ENCODE measurements around the gene DHCR24. TPM values are rescaled to one million over a fixed set of nuclear protein-coding genes. Genes with fewer than 3 reads are reported as not detected.

Gene DHCR24
- total and polyA plus RNA-seq, 2 experiments from 2014 or later, result 124 to 453 TPM

GRCh38 chr1:54853793-54854370 lies 33.1 kb downstream of the DHCR24 start (continued):
- TF ChIP-seq REST (IDR thresholded peaks at IDR 0.05; ENCODE audit: unreplicated experiment), result no peak
- TF ChIP-seq ZNF331 (CRISPR knock-in tag; IDR thresholded peaks at IDR 0.05; ENCODE audit: low read depth), result no peak
- no peak for TF ChIP-seq STAT1 (IDR thresholded peaks at IDR 0.05; ENCODE audit: unreplicated experiment)
- TF ChIP-seq, protein P1, sequence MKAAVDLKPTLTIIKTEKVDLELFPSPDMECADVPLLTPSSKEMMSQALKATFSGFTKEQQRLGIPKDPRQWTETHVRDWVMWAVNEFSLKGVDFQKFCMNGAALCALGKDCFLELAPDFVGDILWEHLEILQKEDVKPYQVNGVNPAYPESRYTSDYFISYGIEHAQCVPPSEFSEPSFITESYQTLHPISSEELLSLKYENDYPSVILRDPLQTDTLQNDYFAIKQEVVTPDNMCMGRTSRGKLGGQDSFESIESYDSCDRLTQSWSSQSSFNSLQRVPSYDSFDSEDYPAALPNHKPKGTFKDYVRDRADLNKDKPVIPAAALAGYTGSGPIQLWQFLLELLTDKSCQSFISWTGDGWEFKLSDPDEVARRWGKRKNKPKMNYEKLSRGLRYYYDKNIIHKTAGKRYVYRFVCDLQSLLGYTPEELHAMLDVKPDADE (IDR thresholded peaks at IDR 0.05), result no peak
- TF ChIP-seq, protein P2, sequence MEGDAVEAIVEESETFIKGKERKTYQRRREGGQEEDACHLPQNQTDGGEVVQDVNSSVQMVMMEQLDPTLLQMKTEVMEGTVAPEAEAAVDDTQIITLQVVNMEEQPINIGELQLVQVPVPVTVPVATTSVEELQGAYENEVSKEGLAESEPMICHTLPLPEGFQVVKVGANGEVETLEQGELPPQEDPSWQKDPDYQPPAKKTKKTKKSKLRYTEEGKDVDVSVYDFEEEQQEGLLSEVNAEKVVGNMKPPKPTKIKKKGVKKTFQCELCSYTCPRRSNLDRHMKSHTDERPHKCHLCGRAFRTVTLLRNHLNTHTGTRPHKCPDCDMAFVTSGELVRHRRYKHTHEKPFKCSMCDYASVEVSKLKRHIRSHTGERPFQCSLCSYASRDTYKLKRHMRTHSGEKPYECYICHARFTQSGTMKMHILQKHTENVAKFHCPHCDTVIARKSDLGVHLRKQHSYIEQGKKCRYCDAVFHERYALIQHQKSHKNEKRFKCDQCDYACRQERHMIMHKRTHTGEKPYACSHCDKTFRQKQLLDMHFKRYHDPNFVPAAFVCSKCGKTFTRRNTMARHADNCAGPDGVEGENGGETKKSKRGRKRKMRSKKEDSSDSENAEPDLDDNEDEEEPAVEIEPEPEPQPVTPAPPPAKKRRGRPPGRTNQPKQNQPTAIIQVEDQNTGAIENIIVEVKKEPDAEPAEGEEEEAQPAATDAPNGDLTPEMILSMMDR (conservative IDR thresholded peaks at IDR 0.05; ENCODE audit: low read depth in 2 of 2), result no peak

DNA sequence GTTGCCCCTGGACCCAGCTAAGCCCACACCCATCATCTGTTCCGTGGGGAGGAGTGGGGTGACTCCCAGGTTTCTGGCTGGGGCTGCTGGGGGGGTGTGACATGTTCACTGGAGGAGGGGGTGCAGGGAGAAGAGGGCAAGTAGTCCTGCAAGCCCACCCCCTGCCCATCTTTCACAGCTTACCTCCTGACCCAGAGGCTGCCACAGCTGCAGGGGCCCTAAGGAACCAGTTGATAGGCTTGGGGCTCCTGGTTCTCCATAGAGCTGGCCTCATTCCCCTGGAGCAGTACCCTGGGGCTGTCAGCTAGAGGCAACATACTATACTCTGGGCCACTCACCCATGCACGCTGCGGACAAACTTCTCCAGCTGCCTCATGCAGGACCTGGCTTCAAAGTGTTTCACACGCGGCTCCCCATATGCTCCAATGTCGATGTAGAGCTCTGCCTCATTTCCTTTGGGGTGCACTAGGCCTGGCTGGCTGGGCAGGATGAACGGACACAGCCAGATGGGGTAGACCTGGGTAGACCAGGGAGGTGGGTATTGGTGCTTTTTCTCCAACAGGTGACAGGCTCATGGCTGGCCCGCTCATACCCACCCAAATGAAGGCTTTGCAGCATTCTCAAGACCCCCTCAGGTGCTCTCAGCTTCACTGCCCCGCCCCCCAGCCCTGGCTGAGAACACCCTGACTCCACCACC lies 33.8 kb downstream of the DHCR24 start:
- Mint-ChIP-seq H3K9me3 (no peaks in the 10 kb centered on the region; the same call in 2 of the 3 replicates), H3K27me3 (ENCODE audit: insufficient read depth, low read depth, poor library complexity) (peaks cover 7% of the 10 kb centered on the region), H3K27ac (no peak overlapping the region; the same call in 1 of the 2 replicates), H3K4me1 (peaks cover 1% of the 10 kb centered on the region; the same call in 1 of the 3 replicates), H3K4me3 (no peak overlapping the region), H3K36me3 (ENCODE audit: low read depth) (peaks cover 97% of the 10 kb centered on the region)
- TF ChIP-seq CREB1 (CRISPR knock-in tag; IDR thresholded peaks at IDR 0.05; ENCODE audit: low read depth) (no peak), STAT1 (IDR thresholded peaks at IDR 0.05; ENCODE audit: unreplicated experiment) (no peak), REST (IDR thresholded peaks at IDR 0.05; ENCODE audit: unreplicated experiment) (no peak), EZH2 (IDR thresholded peaks at IDR 0.05; ENCODE audit: low read depth, unreplicated experiment) (no peak), POLR2AphosphoS5 (IDR thresholded peaks at IDR 0.05; ENCODE audit: low read depth) (no peak), NANOG (IDR thresholded peaks at IDR 0.05; ENCODE audit: borderline replicate concordance) (no peak)
- Histone ChIP-seq H3K36me3 (ENCODE audit: insufficient read depth) (peaks cover 71% of the 10 kb centered on the region), H4K20me1 (replicated peaks; ENCODE audit: insufficient read depth) (peaks cover 46% of the 10 kb centered on the region), H3K79me2 (replicated peaks; ENCODE audit: insufficient read depth) (no peaks in the 10 kb centered on the region), H3F3A (replicated peaks; ENCODE audit: low read depth) (peaks cover 42% of the 10 kb centered on the region; the same call in 1 of the 2 replicates), H2AFZ (no peak overlapping the region), H3K4me2 (no peak overlapping the region), H3K9me2 (ENCODE audit: insufficient read depth) (no peaks in the 10 kb centered on the region), H3K4me3 (no peak overlapping the region), H3K27ac (ENCODE audit: low read depth) (no peak overlapping the region), H3K4me1 (ENCODE audit: insufficient read depth) (no peaks in the 10 kb centered on the region), H3K27me3 (ENCODE audit: insufficient read depth) (no peaks in the 10 kb centered on the region)
- no peak for DNase-seq (ENCODE audit: low spot score)
- no peak for ATAC-seq
